K562 (cell line): ENCODE data around the gene TBC1D12. TPM values are rescaled to one million over a fixed set of nuclear protein-coding genes. Genes with fewer than 3 reads are reported as not detected.

Experiments
- ATAC-seq: fragments of 200-7000 bp; cut with Tn5 transposase; 3 replicates; pipeline ENCODE4 v1.9.1; 2020; ENCODE audit warnings: moderate library complexity
- BruUV-seq: library from RNA; stranded (reverse); fragments of 400-500 nt; replicated peaks from 2 replicates; lab custom pipeline; 2021; lab: Mats Ljungman, UMichigan
- CTCF ChIA-PET: fragments of 300-600 bp; formaldehyde crosslinking; extraction: SDS; loops from one replicate; lab custom pipeline; 2021; ENCODE audit warnings: low intra/inter-chr PET ratio; lab: Yijun Ruan, JAX
- POLR2A ChIA-PET: fragments of 300-600, 350-650 bp; sonication (Branson Sonifier 250); formaldehyde crosslinking; extraction: SDS; loops from one replicate; lab custom pipeline; 2021; ENCODE audit warnings: antibody characterized with exemption, inconsistent platforms; lab: Yijun Ruan, JAX
- DNase-seq, 4 experiments: peaks; one replicate each; pipeline versions ENCODE4 v3.0.0 to v3.0.0-alpha.2; 2011 to 2018; ENCODE audit warnings: low spot score in 3 of 4, mixed read lengths in 3 of 4; ENCODE audit errors: extremely low read depth in 1 of 4
- FAIRE-seq: peaks from 2 replicates; lab custom pipeline; 2011; peaks lifted over from hg19 to GRCh38; lab: Jason Lieb, UNC
- H2AFZ ChIP-seq: 2 replicates; pipeline ENCODE4 v1.6.0; 2011; ENCODE audit warnings: low read depth, low read length, control low read depth, inconsistent platforms
- H3K27ac ChIP-seq: fragments of 200-600 bp; 3 replicates; pipeline ENCODE4 v1.8.0; 2011; ENCODE audit warnings: low read depth, mild to moderate bottlenecking, control low read depth, inconsistent platforms, low read length, moderate library complexity, mixed read lengths; ENCODE audit errors: extremely low read depth
- H3K27me3 ChIP-seq, 2 experiments: fragments of 300-600 bp in 1 of 2; 2 replicates in 1 of 2; 3 replicates in 1 of 2; pipeline versions ENCODE4 v1.6.0 to v1.8.0; 2011; ENCODE audit warnings: inconsistent platforms in 2 of 2, low read length in 2 of 2, mild to moderate bottlenecking in 1 of 2, mixed read lengths in 1 of 2, moderate library complexity in 1 of 2; ENCODE audit not compliant: control insufficient read depth in 2 of 2, insufficient read depth in 2 of 2
- H3K36me3 ChIP-seq: fragments of 300-600 bp; 3 replicates; pipeline ENCODE4 v1.8.0; 2011; ENCODE audit warnings: mild to moderate bottlenecking, low read length, inconsistent platforms; ENCODE audit not compliant: control insufficient read depth, insufficient read depth
- H3K4me1 ChIP-seq, 2 experiments: fragments of 200-600 bp in 1 of 2; replicated peaks in 1 of 2; 2 replicates in 1 of 2; 3 replicates in 1 of 2; pipeline versions ENCODE4 v1.5.1 to v1.8.0; 2011; ENCODE audit warnings: inconsistent platforms in 2 of 2, low read length in 2 of 2, mild to moderate bottlenecking in 1 of 2, mixed read lengths in 1 of 2, moderate library complexity in 1 of 2; ENCODE audit not compliant: control insufficient read depth in 2 of 2, insufficient read depth in 2 of 2
- H3K4me2 ChIP-seq: 2 replicates; pipeline ENCODE4 v1.6.1; 2011; ENCODE audit warnings: low read length, control low read depth, inconsistent platforms, mixed read lengths; ENCODE audit not compliant: insufficient read depth
- H3K4me3 ChIP-seq: fragments of 200-600 bp; sonication (generic), shearing (Covaris generic); 2 replicates; pipeline ENCODE4 v1.5.1; 2016; ENCODE audit warnings: control low read depth, inconsistent platforms
- H3K79me2 ChIP-seq: fragments of 200-600 bp; 3 replicates; pipeline ENCODE4 v1.8.0; 2011; ENCODE audit warnings: low read length, inconsistent platforms; ENCODE audit not compliant: control insufficient read depth, insufficient read depth
- H3K9ac ChIP-seq, 2 experiments: 2 replicates each; pipeline versions ENCODE4 v1.6.0 to v1.6.1; 2011; ENCODE audit warnings: low read depth in 2 of 2, low read length in 2 of 2, control low read depth in 1 of 2, inconsistent platforms in 1 of 2, mild to moderate bottlenecking in 1 of 2, mixed read lengths in 1 of 2; ENCODE audit not compliant: insufficient read depth in 1 of 2
- H3K9me1 ChIP-seq: one replicate; pipeline ENCODE4 v1.6.0; 2011; ENCODE audit warnings: inconsistent platforms, mild to moderate bottlenecking, low read length, moderate library complexity; ENCODE audit not compliant: control insufficient read depth, insufficient read depth
- H3K9me3 ChIP-seq: replicated peaks from 2 replicates; pipeline ENCODE4 v1.5.1; 2011; ENCODE audit warnings: low read depth, low read length, inconsistent platforms; ENCODE audit not compliant: control insufficient read depth, insufficient read depth
- H4K20me1 ChIP-seq: replicated peaks from 2 replicates; pipeline ENCODE4 v1.6.1; 2011; ENCODE audit warnings: low read length, inconsistent platforms, mixed read lengths; ENCODE audit not compliant: control insufficient read depth, insufficient read depth
- ADNP ChIP-seq: fragments of 200-800 bp; sonication (Bioruptor generic); IDR thresholded peaks from 2 replicates; pipeline ENCODE4 v1.6.1; 2016; ENCODE audit warnings: missing genetic modification characterization, missing compliant biosample characterization
- ATF4 ChIP-seq: fragments of 450-650 bp; formaldehyde crosslinking; IDR thresholded peaks from 2 replicates; pipeline ENCODE4 v1.4.0; 2022; ENCODE audit warnings: mild to moderate bottlenecking, moderate library complexity
- CEBPB ChIP-seq: fragments of 450-650 bp; IDR thresholded peaks from 2 replicates; pipeline ENCODE4 v1.6.1; 2016; ENCODE audit warnings: missing genetic modification characterization, missing compliant biosample characterization
- CREB3 ChIP-seq: fragments of 450-650 bp; conservative IDR thresholded peaks from 2 replicates; pipeline ENCODE4 v1.6.1; 2016; ENCODE audit warnings: missing genetic modification characterization, low read depth, mild to moderate bottlenecking, missing compliant biosample characterization, moderate library complexity
- E2F4 ChIP-seq: sonication (generic); formaldehyde crosslinking; IDR thresholded peaks from 2 replicates; pipeline ENCODE4 v1.8.0; 2022; ENCODE audit warnings: mild to moderate bottlenecking, low read depth, missing genetic modification reagents
- E4F1 ChIP-seq: fragments of 250-450 bp; sonication (Bioruptor Pico); IDR thresholded peaks from 2 replicates; pipeline ENCODE4 v1.5.0; 2021; ENCODE audit warnings: mild to moderate bottlenecking, borderline replicate concordance
- ETV1 ChIP-seq: fragments of 450-650 bp; conservative IDR thresholded peaks from 2 replicates; pipeline ENCODE4 v1.6.1; 2016; ENCODE audit warnings: missing genetic modification characterization, control low read depth, low read depth, missing compliant biosample characterization
- FOXJ3 ChIP-seq: sonication (generic); formaldehyde crosslinking; IDR thresholded peaks from 2 replicates; pipeline ENCODE4 v1.4.0; 2020; ENCODE audit warnings: mild to moderate bottlenecking, missing genetic modification reagents
- LEF1 ChIP-seq: fragments of 450-650 bp; IDR thresholded peaks from 2 replicates; pipeline ENCODE4 v1.6.1; 2016; ENCODE audit warnings: mild to moderate bottlenecking
- MED1 ChIP-seq: sonication (generic); formaldehyde crosslinking; IDR thresholded peaks from 2 replicates; pipeline ENCODE4 v1.8.1; 2023; ENCODE audit warnings: missing genetic modification reagents, borderline replicate concordance
- SRF ChIP-seq, 2 experiments: fragments of 250-450, 450-650 bp in 1 of 2; sonication (Bioruptor Pico) in 1 of 2; sonication (generic) in 1 of 2; formaldehyde crosslinking; IDR thresholded peaks; 2 replicates each; pipeline versions ENCODE4 v1.5.0 to v1.5.1; 2020 to 2022; ENCODE audit warnings: mild to moderate bottlenecking in 1 of 2, missing genetic modification reagents in 1 of 2
- ZFP91 ChIP-seq: sonication (generic); formaldehyde crosslinking; IDR thresholded peaks from 2 replicates; pipeline ENCODE4 v1.8.0; 2022; ENCODE audit warnings: mild to moderate bottlenecking, missing genetic modification reagents
- ZKSCAN1 ChIP-seq: fragments of 150-350 bp; IDR thresholded peaks from 2 replicates; pipeline ENCODE4 v1.6.1; 2016; ENCODE audit warnings: low read depth, low read length
- ZNF175 ChIP-seq: fragments of 200-800 bp; sonication (Bioruptor generic); IDR thresholded peaks from 2 replicates; pipeline ENCODE4 v1.6.1; 2016; ENCODE audit warnings: low read depth, mild to moderate bottlenecking, missing genetic modification characterization, missing compliant biosample characterization
- ZNF696 ChIP-seq: fragments of 250-450 bp; sonication (Bioruptor Pico); conservative IDR thresholded peaks from 2 replicates; pipeline ENCODE4 v1.4.0; 2020; ENCODE audit warnings: mild to moderate bottlenecking, moderate library complexity
- whole genome bisulfite sequencing: fragments of 100-300 bp; shearing (Covaris generic); methylation state at CpG from one replicate; pipeline ENCODE4 v1.1.6; 2016; ENCODE audit warnings: low coverage, mixed read lengths; ENCODE audit not compliant: insufficient coverage; ENCODE audit errors: missing lambda C conversion rate; 5-methylcytosine and 5-hydroxymethylcytosine counted together
- in situ Hi-C: fragments of 300-500 bp; cut with MboI; formaldehyde crosslinking; loops from 4 replicates; pipeline ENCODE4 v1.15.0; 2018; ENCODE audit warnings: inconsistent platforms, mixed read lengths
- intact Hi-C: fragments of 100-400 bp; cut with micrococcal nuclease; formaldehyde crosslinking; loops from 2 replicates; pipeline ENCODE4 v1.14.2; 2022
- polyA plus RNA-seq, 8 experiments: library from polyadenylated mRNA; depleted of rRNA in 4 of 8; stranded (reverse) in 5 of 8; unstranded in 3 of 8; fragments of >200 nt; fragmentation: Nextera tagmentation in 2 of 8; fragmentation: Illumina TruSeq in 1 of 8; extraction: Ambion mirVana in 2 of 8; extraction: Trizol in 1 of 8; gene quantifications; 2 replicates each; pipeline versions ENCODE4 v1.2.1 to v1.2.3, GENCODE V29; 2011 to 2014; ENCODE audit warnings: inconsistent platforms in 1 of 8, missing spikeins in 1 of 8
- total RNA-seq, 7 experiments: library from RNA; depleted of rRNA in 6 of 7; stranded (reverse); fragments of >200 nt in 6 of 7; fragmentation: Illumina TruSeq in 2 of 7; extraction: Trizol in 2 of 7; gene quantifications; 2 replicates each; pipeline versions ENCODE4 v1.2.1 to v1.2.3, GENCODE V29; 2011 to 2021; ENCODE audit warnings: low replicate concordance in 1 of 7

Gene TBC1D12
- total and polyA plus RNA-seq, 9 of the 15 experiments (the other 6 are each of a cell fraction or from before 2014, with no cell fraction given) = 2.1 to 6.7 (median 3.9) TPM

GRCh38 chr10:94413361-94413760 lies 11.0 kb downstream of the TBC1D12 start (continued):
- TF ChIP-seq E2F4 (CRISPR knock-in tag) (no peak), ATF4 (CRISPR knock-in tag) (no peak), ZKSCAN1 (no peak), E4F1 (no peak), LEF1 (no peak), ETV1 (tag) (no peak)

GRCh38 chr10:94416896-94417295 lies 14.6 kb downstream of the TBC1D12 start:
- Histone ChIP-seq H3K79me2 (peaks cover 27% of the 10 kb centered on the region), H3K4me3 (no peak overlapping the region), H3K4me2 (no peak overlapping the region), H3K9ac (no peak overlapping the region), H3K36me3 (no peaks in the 10 kb centered on the region), H3K4me1 (no peaks in the 10 kb centered on the region; a peak in 1 of 5 replicates), H3K9me3 (no peaks in the 10 kb centered on the region), H4K20me1 (no peaks in the 10 kb centered on the region), H3K9me1 (no peaks in the 10 kb centered on the region), H3K27me3 (no peaks in the 10 kb centered on the region), H2AFZ (no peak overlapping the region), H3K27ac (no peak overlapping the region)
- intact Hi-C loops = no loop called here
- POLR2A ChIA-PET = interaction anchor here (2.1 kb wide), 1 partner anchor 13 kb away, joined by 6 read pairs; no protein-coding TSS in a partner anchor
- FAIRE-seq (no peak), ATAC-seq (no peak), DNase-seq (no peak)
- in situ Hi-C loops = no loop called here
- CTCF ChIA-PET = no interaction called here
- no TSS peak for BruUV-seq
- WGBS = 55% methylated on average over 3 of the region's 3 CpGs
- TF ChIP-seq CEBPB (tag) (no peak), ZNF175 (no peak), SRF (CRISPR knock-in tag; IDR thresholded peaks at IDR 0.05) (no peak), ZFP91 (no peak), MED1 (CRISPR knock-in tag) (no peak), ADNP (no peak), CREB3 (tag) (no peak), FOXJ3 (CRISPR knock-in tag) (no peak), ZNF696 (CRISPR knock-in tag) (no peak)
